Liver (tissue), 9 donors: Measurements from ENCODE around the gene TMPRSS6. TPM values are rescaled to one million over a fixed set of nuclear protein-coding genes. Genes with fewer than 3 reads are reported as not detected.

Source experiments
- DNase-seq: peaks from one replicate; pipeline ENCODE4 v3.0.0-alpha.2; 2017; ENCODE audit warnings: low spot score
- H3K27ac ChIP-seq, 2 donors: one replicate each; pipeline ENCODE4 v1.7.0; 2013; ENCODE audit warnings: inconsistent platforms in 2 of 2, low read length in 2 of 2, control low read depth in 1 of 2, low read depth in 1 of 2, mild to moderate bottlenecking in 1 of 2
- H3K27me3 ChIP-seq, 4 donors: one replicate each; pipeline versions ENCODE4 v1.6.1 to v1.7.0; 2013; ENCODE audit warnings: low read length in 3 of 4, inconsistent platforms in 1 of 4, mild to moderate bottlenecking in 1 of 4, moderate library complexity in 1 of 4; ENCODE audit not compliant: control insufficient read depth in 4 of 4, insufficient read depth in 4 of 4
- H3K36me3 ChIP-seq, 4 donors: one replicate each; pipeline versions ENCODE4 v1.6.1 to v1.7.0; 2013; ENCODE audit warnings: low read length in 3 of 4, mild to moderate bottlenecking in 3 of 4, low read depth in 1 of 4, moderate library complexity in 1 of 4; ENCODE audit not compliant: control insufficient read depth in 4 of 4, insufficient read depth in 3 of 4
- H3K4me1 ChIP-seq, 4 donors: one replicate each; pipeline versions ENCODE4 v1.6.1 to v1.7.0; 2013; ENCODE audit warnings: low read length in 3 of 4, mild to moderate bottlenecking in 3 of 4, moderate library complexity in 1 of 4; ENCODE audit not compliant: control insufficient read depth in 4 of 4, insufficient read depth in 4 of 4
- H3K4me3 ChIP-seq, 3 donors: one replicate each; pipeline versions ENCODE4 v1.6.1 to v1.7.0; 2013; ENCODE audit warnings: low read length in 3 of 3, control low read depth in 1 of 3, low read depth in 1 of 3, mild to moderate bottlenecking in 1 of 3
- H3K9ac ChIP-seq, 2 donors: one replicate each; pipeline ENCODE4 v1.7.0; 2013; ENCODE audit warnings: low read length in 2 of 2, mild to moderate bottlenecking in 2 of 2, moderate library complexity in 2 of 2, control low read depth in 1 of 2, low read depth in 1 of 2
- H3K9me3 ChIP-seq, 4 donors: one replicate each; pipeline versions ENCODE4 v1.6.1 to v1.7.0; 2013; ENCODE audit warnings: low read length in 3 of 4; ENCODE audit not compliant: control insufficient read depth in 4 of 4
- CTCF ChIP-seq: fragments of 150-350 bp; IDR thresholded peaks from 2 replicates; pipeline ENCODE4 v1.5.1; 2017; ENCODE audit warnings: improper control_type of control experiment, low read depth, low read length; ENCODE audit not compliant: missing input control
- FOXA2 ChIP-seq: IDR thresholded peaks from 2 replicates; pipeline ENCODE4 v1.6.1; 2016; ENCODE audit warnings: antibody characterized with exemption
- HNF4A ChIP-seq, 2 donors: conservative IDR thresholded peaks; 2 replicates each; pipeline ENCODE4 v1.6.1; 2016; ENCODE audit warnings: antibody characterized with exemption in 2 of 2, mild to moderate bottlenecking in 2 of 2
- JUND ChIP-seq, 2 donors: IDR thresholded peaks; 2 replicates each; pipeline ENCODE4 v1.6.1; 2016; ENCODE audit warnings: antibody characterized with exemption in 2 of 2
- REST ChIP-seq: IDR thresholded peaks from 2 replicates; pipeline ENCODE4 v1.6.1; 2016; ENCODE audit warnings: antibody characterized with exemption, mild to moderate bottlenecking
- YY1 ChIP-seq: IDR thresholded peaks from 2 replicates; pipeline ENCODE4 v1.6.1; 2016; ENCODE audit warnings: antibody characterized with exemption, mild to moderate bottlenecking
- ZBTB33 ChIP-seq: IDR thresholded peaks from 2 replicates; pipeline ENCODE4 v1.6.1; 2016; ENCODE audit warnings: antibody characterized with exemption
- WGBS: extraction: QIAGEN DNeasy Blood & Tissue Kit; methylation state at CpG from one replicate; pipeline ENCODE4 v1.1.7; 2013; 5-methylcytosine and 5-hydroxymethylcytosine counted together
- polyA plus RNA-seq, 2 donors: library from polyadenylated mRNA; stranded (reverse) in 1 of 2; unstranded in 1 of 2; fragments of 200-250 nt in 1 of 2; fragments of >200 nt in 1 of 2; fragmentation: Nextera tagmentation in 1 of 2; extraction: Ambion mirVana in 1 of 2; gene quantifications; one replicate each; pipeline versions ENCODE4 v1.2.1 to v1.2.3, GENCODE V29; 2013 to 2015
- total RNA-seq, 2 donors: library from RNA; depleted of rRNA; stranded (reverse); fragments of >200 nt; gene quantifications; one replicate each; pipeline ENCODE4 v1.2.3, GENCODE V29; 2014
- donor health status: healthy.
- donor health status: healthy.
- donor health status: healthy.
- donor health status: healthy.
- donor health status: healthy.

Gene TMPRSS6
- total and polyA plus RNA-seq, 4 donors: 12.6 to 47.1 (median 39.9) TPM

GRCh38 chr22:37020192-37020479, 89.4 kb downstream of the TMPRSS6 start:
- H3K36me3 ChIP-seq: peaks cover 0 to 5% (median 0%) of the 10 kb centered on the region in 4 donors
- no peaks in the 10 kb centered on the region for H3K27me3 ChIP-seq
- H3K27ac ChIP-seq: peak overlapping the region; percentile 94 to 95
- TF ChIP-seq JUND (IDR thresholded peaks at IDR 0.05) (no peak), CTCF (no peak), HNF4A (conservative IDR thresholded peaks at IDR 0.05) (peak in 1 of 2 donors; percentile 8), FOXA2 (peak; percentile 6)
- DNase-seq: no peak
- peaks cover 10 to 78% (median 61%) of the 10 kb centered on the region in 4 donors for H3K4me1 ChIP-seq
- peak overlapping the region; percentile 72 to 91 (median 84) for H3K4me3 ChIP-seq
- H3K9me3 ChIP-seq: no peaks in the 10 kb centered on the region
- peak overlapping the region; percentile 51 to 63 for H3K9ac ChIP-seq
- 1% methylated on average over 5 of the region's 5 CpGs for WGBS

GRCh38 chr22:37019309-37020191, 90.0 kb downstream of the TMPRSS6 start, which contains the start of the genes MPST and TST:
TSS of gene MPST (plus strand) at chr22:37019742. CDS start at chr22:37019837, 95 bp downstream.
TSS of gene TST (minus strand) at chr22:37019447. CDS start at chr22:37018732, 715 bp downstream.
- H3K36me3 ChIP-seq: peaks cover 0 to 5% (median 0%) of the 10 kb centered on the region in 4 donors
- H3K27ac ChIP-seq: peak within 1 kb of the TSS; percentile 94 to 95
- peak within 1 kb of the TSS; percentile 64 to 78 for H3K9ac ChIP-seq
- under 1% methylated on average over 107 of the region's 107 CpGs for WGBS
- TF ChIP-seq ZBTB33 (no peak), YY1 (peak; percentile 14), REST (peak; percentile 31)
- H3K4me1 ChIP-seq: peaks cover 14 to 81% (median 65%) of the 10 kb centered on the region in 4 donors
- H3K27me3 ChIP-seq: no peaks in the 10 kb centered on the region
- no peaks in the 10 kb centered on the region for H3K9me3 ChIP-seq
- H3K4me3 ChIP-seq: peak within 1 kb of the TSS; percentile 84 to 91 (median 89)
- peak; percentile 79 for DNase-seq
